ENCODE results near the gene NFKBIB.
A peak's percentile ranks its signal among the peaks of the same experiment; 100 is the strongest.

NFKBIB gene

GRCh38 chr19:38898788-38899446 is 852 bp upstream of the NFKBIB start:
- H3K4me1 ChIP-seq: peaks cover 5% of the 10 kb centered on the region
- TF ChIP-seq CTCF (IDR thresholded peaks at IDR 0.05): no peak
- H3K9ac ChIP-seq: peak overlapping the region; percentile 9

GRCh38 chr19:38900202-38900629 is 447 bp downstream of the NFKBIB start:
- Histone ChIP-seq H3K27me3 (ENCODE audit: control insufficient read depth, insufficient read depth, low read length) (no peaks in the 10 kb centered on the region), H3K9me3 (ENCODE audit: control insufficient read depth, low read length) (no peaks in the 10 kb centered on the region), H2AFZ (peak overlapping the region; percentile 82), H3K9ac (no peak overlapping the region), H3K36me3 (ENCODE audit: control insufficient read depth, insufficient read depth, low read length) (no peaks in the 10 kb centered on the region), H3K79me2 (peaks cover 9% of the 10 kb centered on the region), H3K4me1 (peaks cover 5% of the 10 kb centered on the region), H3K4me3 (ENCODE audit: low read depth, low read length) (peak overlapping the region; percentile 93), H3K4me2 (ENCODE audit: low read length) (peak overlapping the region; percentile 95), H3K27ac (peak overlapping the region; percentile 68)
- no peak for TF ChIP-seq CTCF (IDR thresholded peaks at IDR 0.05)

More at GRCh38 chr19:38898788-38899446, 852 bp upstream of the NFKBIB start:
- peaks cover 9% of the 10 kb centered on the region for H3K79me2 ChIP-seq
- H3K9me3 ChIP-seq (ENCODE audit: control insufficient read depth, low read length): no peaks in the 10 kb centered on the region
- H3K36me3 ChIP-seq (ENCODE audit: control insufficient read depth, insufficient read depth, low read length): no peaks in the 10 kb centered on the region
- peak overlapping the region; percentile 97 for H3K4me2 ChIP-seq (ENCODE audit: low read length)
- H3K4me3 ChIP-seq (ENCODE audit: low read depth, low read length): peak overlapping the region; percentile 93
- peak overlapping the region; percentile 55 for H2AFZ ChIP-seq
- no peaks in the 10 kb centered on the region for H3K27me3 ChIP-seq (ENCODE audit: control insufficient read depth, insufficient read depth, low read length)
- peak overlapping the region; percentile 43 for H3K27ac ChIP-seq

GRCh38 chr19:38900743-38901190 is 998 bp downstream of the NFKBIB start:
- no peak overlapping the region for H3K9ac ChIP-seq

GRCh38 chr19:38901683-38902082 is 1.9 kb downstream of the NFKBIB start:
- H3K4me2 ChIP-seq (ENCODE audit: low read length): no peak overlapping the region
- no peaks in the 10 kb centered on the region for H3K9me3 ChIP-seq (ENCODE audit: control insufficient read depth, low read length)
- no peak for TF ChIP-seq CTCF (IDR thresholded peaks at IDR 0.05)
- H3K79me2 ChIP-seq: peaks cover 9% of the 10 kb centered on the region
- no peak overlapping the region for H3K27ac ChIP-seq
- no peak overlapping the region for H3K9ac ChIP-seq
- H3K36me3 ChIP-seq (ENCODE audit: control insufficient read depth, insufficient read depth, low read length): no peaks in the 10 kb centered on the region
- H2AFZ ChIP-seq: no peak overlapping the region
- peaks cover 5% of the 10 kb centered on the region for H3K4me1 ChIP-seq
- no peaks in the 10 kb centered on the region for H3K27me3 ChIP-seq (ENCODE audit: control insufficient read depth, insufficient read depth, low read length)
- H3K4me3 ChIP-seq (ENCODE audit: low read depth, low read length): no peak overlapping the region

More at GRCh38 chr19:38900743-38901190, 998 bp downstream of the NFKBIB start:
- H3K4me3 ChIP-seq (ENCODE audit: low read depth, low read length): peak overlapping the region; percentile 93
- no peaks in the 10 kb centered on the region for H3K36me3 ChIP-seq (ENCODE audit: control insufficient read depth, insufficient read depth, low read length)
- H3K79me2 ChIP-seq: peaks cover 9% of the 10 kb centered on the region
- peak overlapping the region; percentile 95 for H3K4me2 ChIP-seq (ENCODE audit: low read length)
- no peak overlapping the region for H2AFZ ChIP-seq
- H3K27me3 ChIP-seq (ENCODE audit: control insufficient read depth, insufficient read depth, low read length): no peaks in the 10 kb centered on the region
- H3K9me3 ChIP-seq (ENCODE audit: control insufficient read depth, low read length): no peaks in the 10 kb centered on the region
- no peak for TF ChIP-seq CTCF (IDR thresholded peaks at IDR 0.05)
- H3K27ac ChIP-seq: no peak overlapping the region
- peaks cover 5% of the 10 kb centered on the region for H3K4me1 ChIP-seq
